Ishikawa (cell line): ENCODE data around the gene FLYWCH2.

Experiments
- CEBPB ChIP-seq: IDR thresholded peaks from 2 replicates; pipeline ENCODE4 v1.6.1; 2012
- CREB1 ChIP-seq: IDR thresholded peaks from 2 replicates; pipeline ENCODE4 v1.6.1; 2012; ENCODE audit warnings: low read depth
- EGR1 ChIP-seq: IDR thresholded peaks from 2 replicates; pipeline ENCODE4 v1.6.1; 2012
- EP300 ChIP-seq: IDR thresholded peaks from 2 replicates; pipeline ENCODE4 v1.6.1; 2012; ENCODE audit warnings: borderline replicate concordance
- FOXM1 ChIP-seq: IDR thresholded peaks from 2 replicates; pipeline ENCODE4 v1.6.1; 2012; ENCODE audit warnings: low read depth, borderline replicate concordance
- MAX ChIP-seq: IDR thresholded peaks from 2 replicates; pipeline ENCODE4 v1.6.1; 2012
- NFIC ChIP-seq: IDR thresholded peaks from 2 replicates; pipeline ENCODE4 v1.6.1; 2012
- RAD21 ChIP-seq: IDR thresholded peaks from 2 replicates; pipeline ENCODE4 v1.6.1; 2012; ENCODE audit warnings: low read depth
- REST ChIP-seq: IDR thresholded peaks from 2 replicates; pipeline ENCODE4 v1.6.1; 2012; ENCODE audit warnings: low read depth, mild to moderate bottlenecking
- TAF1 ChIP-seq: IDR thresholded peaks from 2 replicates; pipeline ENCODE4 v1.6.1; 2012; ENCODE audit warnings: low read depth, mild to moderate bottlenecking
- TCF12 ChIP-seq: IDR thresholded peaks from 2 replicates; pipeline ENCODE4 v1.6.1; 2012; ENCODE audit warnings: low read depth
- TEAD4 ChIP-seq: IDR thresholded peaks from 2 replicates; pipeline ENCODE4 v1.6.1; 2012
- USF1 ChIP-seq: IDR thresholded peaks from 2 replicates; pipeline ENCODE4 v1.6.1; 2012
- YY1 ChIP-seq: IDR thresholded peaks from 2 replicates; pipeline ENCODE4 v1.6.1; 2012; ENCODE audit warnings: low read depth
- ZBTB7A ChIP-seq: IDR thresholded peaks from 2 replicates; pipeline ENCODE4 v1.6.1; 2012; ENCODE audit warnings: low read depth

FLYWCH2 gene

GRCh38 chr16:2882650-2883457 is at the start of gene FLYWCH2:
TSS of gene FLYWCH2 (plus strand) at chr16:2883215. CDS start at chr16:2896450, 13,235 bp downstream.
- TF ChIP-seq TAF1 (peak; percentile 77; the same call in 1 of the 2 replicates), YY1 (peak; percentile 44; the same call in 1 of the 2 replicates), NFIC (peak; percentile 76), CREB1 (peak; percentile 31; the same call in 1 of the 2 replicates), ZBTB7A (no peak; the same call in 1 of the 2 replicates), FOXM1 (no peak), EGR1 (no peak), EP300 (0 out of 2 replicates have a peak, but pooled peaks have one; percentile 17), MAX (0 out of 2 replicates have a peak, but pooled peaks have one; percentile 36), TCF12 (no peak)

- TF ChIP-seq FOXM1 (no peak), TCF12 (no peak), EP300 (no peak), CEBPB (no peak), TEAD4 (no peak), NFIC (no peak), ZBTB7A (no peak), YY1 (no peak), MAX (no peak), RAD21 (no peak), EGR1 (no peak), REST (no peak), TAF1 (no peak), CREB1 (no peak), USF1 (no peak)
Measured at GRCh38 chr16:2833776-2834175, 49.2 kb upstream of the FLYWCH2 start.

- no peak for TF ChIP-seq TEAD4
- no peak for TF ChIP-seq REST
- TF ChIP-seq USF1: no peak
- no peak for TF ChIP-seq ZBTB7A
- TF ChIP-seq CREB1: no peak
Measured at GRCh38 chr16:2834968-2835367, 48.0 kb upstream of the FLYWCH2 start.

- TF ChIP-seq TCF12: peak; percentile 77; the same call in 1 of the 2 replicates
- TF ChIP-seq CEBPB: no peak
- peak; percentile 58; the same call in 1 of the 2 replicates for TF ChIP-seq NFIC
- TF ChIP-seq USF1: no peak
- TF ChIP-seq TEAD4: peak; percentile 74
- peak; percentile 52; the same call in 1 of the 2 replicates for TF ChIP-seq MAX
- TF ChIP-seq EGR1: no peak
- peak; percentile 67; the same call in 1 of the 2 replicates for TF ChIP-seq ZBTB7A
- TF ChIP-seq RAD21: no peak
Measured at GRCh38 chr16:2835638-2836493, 47.1 kb upstream of the FLYWCH2 start.
